ENCODE data around the gene OR2T35.
"Not testable (repeated sequence)": the region's sequence is repeated elsewhere in the genome, so short reads cannot be mapped to it uniquely, and the experiment has no call there.

Gene OR2T35, protein sequence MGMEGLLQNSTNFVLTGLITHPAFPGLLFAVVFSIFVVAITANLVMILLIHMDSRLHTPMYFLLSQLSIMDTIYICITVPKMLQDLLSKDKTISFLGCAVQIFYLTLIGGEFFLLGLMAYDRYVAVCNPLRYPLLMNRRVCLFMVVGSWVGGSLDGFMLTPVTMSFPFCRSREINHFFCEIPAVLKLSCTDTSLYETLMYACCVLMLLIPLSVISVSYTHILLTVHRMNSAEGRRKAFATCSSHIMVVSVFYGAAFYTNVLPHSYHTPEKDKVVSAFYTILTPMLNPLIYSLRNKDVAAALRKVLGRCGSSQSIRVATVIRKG

DNA sequence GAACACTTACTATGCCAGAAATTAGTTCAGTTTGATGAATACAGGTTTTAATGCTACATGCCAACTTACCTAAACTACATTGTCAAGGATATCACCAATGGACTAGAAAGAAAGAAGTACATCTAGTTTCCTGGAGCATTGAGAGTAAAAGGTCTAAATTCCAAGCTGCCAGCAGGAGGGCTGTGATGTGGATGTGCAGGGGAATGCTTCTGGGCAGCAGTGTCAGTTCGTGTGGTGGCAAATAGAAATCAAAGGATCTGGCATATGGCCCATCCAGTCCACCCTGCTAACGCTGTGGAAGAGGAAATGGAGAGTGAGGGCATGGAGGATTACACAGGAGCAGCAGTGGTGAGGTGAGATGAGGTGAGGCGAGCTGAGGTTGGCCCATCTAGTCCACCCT is at the start of gene OR2T35:
TSS of gene OR2T35 (minus strand) at position 101 of the 400 bp plus-strand sequence. CDS start 6,020 bp downstream, outside the sequence.
- not testable (repeated sequence) for H3K9me2 ChIP-seq (ENCODE audit: low read depth, low read length); H3K9ac ChIP-seq (ENCODE audit: low read length); H3K4me2 ChIP-seq (ENCODE audit: low read length); H3K36me3 ChIP-seq (ENCODE audit: insufficient read depth, low read length); H3F3A ChIP-seq (ENCODE audit: insufficient read depth, low read length); H2AFZ ChIP-seq (ENCODE audit: low read length); H3K4me1 ChIP-seq (ENCODE audit: insufficient read depth, low read length, severe bottlenecking); H3K9me3 ChIP-seq (ENCODE audit: low read length); H3K4me3 ChIP-seq (ENCODE audit: low read depth, low read length, poor library complexity, severe bottlenecking); H3K27me3 ChIP-seq (ENCODE audit: insufficient read depth, low read length); H3K27ac ChIP-seq (ENCODE audit: low read depth, low read length, poor library complexity, severe bottlenecking); H3K79me2 ChIP-seq (ENCODE audit: insufficient read depth, low read length); H4K20me1 ChIP-seq (ENCODE audit: insufficient read depth, low read length)

DNA sequence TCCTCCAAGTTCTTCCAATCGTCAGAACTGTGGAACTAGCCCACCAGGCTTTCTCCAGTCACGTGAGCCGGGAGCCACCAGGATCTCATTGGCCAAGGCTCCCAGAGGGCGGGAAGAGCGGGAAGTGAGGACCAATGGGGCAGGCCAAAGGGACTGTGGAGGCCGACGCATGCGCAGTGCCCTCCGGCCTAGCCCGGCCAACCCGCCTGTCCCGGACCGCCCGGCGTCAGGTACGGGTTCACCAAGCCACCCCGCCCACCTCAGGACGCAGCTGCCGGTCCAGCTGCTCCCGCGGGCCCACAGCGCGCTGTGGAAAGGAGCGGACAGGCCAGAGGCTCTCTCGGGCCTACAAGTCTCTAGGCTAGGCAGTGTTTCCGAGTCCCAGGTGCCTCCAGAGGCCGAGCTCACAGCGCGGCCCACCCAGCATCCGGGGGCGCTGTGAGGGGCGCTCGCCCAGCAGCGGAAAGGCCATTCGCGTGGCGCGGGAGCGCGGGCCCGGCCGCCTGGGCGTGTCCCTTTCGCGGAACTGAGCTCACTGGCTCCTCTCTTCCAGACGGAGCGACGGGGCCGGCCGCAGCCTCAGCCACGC is 46.6 kb upstream of the OR2T35 start:
- Histone ChIP-seq H3K9ac (ENCODE audit: low read length) (no peak overlapping the region), H3K9me2 (ENCODE audit: low read depth, low read length) (no peaks in the 10 kb centered on the region), H3K4me2 (ENCODE audit: low read length) (no peak overlapping the region), H3K9me3 (ENCODE audit: low read length) (no peaks in the 10 kb centered on the region), H3K4me3 (ENCODE audit: low read depth, low read length, poor library complexity, severe bottlenecking) (no peak overlapping the region), H3K27ac (ENCODE audit: low read depth, low read length, poor library complexity, severe bottlenecking) (no peak overlapping the region), H3K27me3 (ENCODE audit: insufficient read depth, low read length) (no peaks in the 10 kb centered on the region; the same call in 1 of the 2 replicates), H3F3A (ENCODE audit: insufficient read depth, low read length) (no peaks in the 10 kb centered on the region), H3K36me3 (ENCODE audit: insufficient read depth, low read length) (no peaks in the 10 kb centered on the region), H4K20me1 (ENCODE audit: insufficient read depth, low read length) (no peaks in the 10 kb centered on the region), H3K4me1 (ENCODE audit: insufficient read depth, low read length, severe bottlenecking) (no peaks in the 10 kb centered on the region), H3K79me2 (ENCODE audit: insufficient read depth, low read length) (no peaks in the 10 kb centered on the region), H2AFZ (ENCODE audit: low read length) (no peak overlapping the region)
- TF ChIP-seq, protein P1, sequence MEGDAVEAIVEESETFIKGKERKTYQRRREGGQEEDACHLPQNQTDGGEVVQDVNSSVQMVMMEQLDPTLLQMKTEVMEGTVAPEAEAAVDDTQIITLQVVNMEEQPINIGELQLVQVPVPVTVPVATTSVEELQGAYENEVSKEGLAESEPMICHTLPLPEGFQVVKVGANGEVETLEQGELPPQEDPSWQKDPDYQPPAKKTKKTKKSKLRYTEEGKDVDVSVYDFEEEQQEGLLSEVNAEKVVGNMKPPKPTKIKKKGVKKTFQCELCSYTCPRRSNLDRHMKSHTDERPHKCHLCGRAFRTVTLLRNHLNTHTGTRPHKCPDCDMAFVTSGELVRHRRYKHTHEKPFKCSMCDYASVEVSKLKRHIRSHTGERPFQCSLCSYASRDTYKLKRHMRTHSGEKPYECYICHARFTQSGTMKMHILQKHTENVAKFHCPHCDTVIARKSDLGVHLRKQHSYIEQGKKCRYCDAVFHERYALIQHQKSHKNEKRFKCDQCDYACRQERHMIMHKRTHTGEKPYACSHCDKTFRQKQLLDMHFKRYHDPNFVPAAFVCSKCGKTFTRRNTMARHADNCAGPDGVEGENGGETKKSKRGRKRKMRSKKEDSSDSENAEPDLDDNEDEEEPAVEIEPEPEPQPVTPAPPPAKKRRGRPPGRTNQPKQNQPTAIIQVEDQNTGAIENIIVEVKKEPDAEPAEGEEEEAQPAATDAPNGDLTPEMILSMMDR (IDR thresholded peaks at IDR 0.05; ENCODE audit: low read length), result no peak
- no peak for TF ChIP-seq EZH2 (IDR thresholded peaks at IDR 0.05; ENCODE audit: borderline replicate concordance, low read length)

DNA sequence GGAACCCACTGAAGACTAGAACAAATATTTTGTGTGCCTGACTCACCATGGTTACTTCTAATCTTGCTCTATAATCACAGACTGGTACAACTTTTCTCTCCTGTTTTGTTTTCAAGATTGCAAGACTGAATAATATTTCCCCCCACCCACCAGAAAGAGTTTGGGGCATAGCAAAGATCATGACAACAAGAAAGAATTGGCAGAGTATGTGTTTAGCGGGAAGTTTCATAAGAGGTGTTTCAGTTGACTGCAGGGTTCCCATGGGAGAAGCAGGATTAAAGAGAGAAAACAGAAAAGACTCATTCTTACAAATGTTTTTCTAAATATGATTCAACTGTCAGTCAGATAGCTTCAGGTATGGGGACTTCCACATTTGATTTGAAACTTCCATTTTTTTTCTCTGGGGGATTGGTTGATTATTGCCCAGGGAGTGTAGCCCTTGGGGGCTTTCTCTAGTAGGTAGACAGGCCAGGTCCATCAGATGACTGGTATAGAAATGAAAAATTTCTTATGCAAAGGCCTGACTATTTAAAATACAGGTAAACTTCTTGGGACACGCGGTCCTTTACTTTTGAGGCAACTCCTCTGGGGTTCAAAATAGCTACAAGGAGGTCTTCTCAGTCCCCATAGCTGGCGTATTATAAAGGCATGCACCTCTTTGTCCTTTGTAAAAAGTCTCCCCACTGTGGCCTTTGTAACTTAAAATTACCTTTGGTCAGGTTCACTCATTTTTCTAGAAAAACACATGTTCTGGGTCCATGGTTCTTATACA is 43.6 kb upstream of the OR2T35 start:
- H3F3A ChIP-seq (ENCODE audit: insufficient read depth, low read length), result no peaks in the 10 kb centered on the region
- H2AFZ ChIP-seq (ENCODE audit: low read length), result no peak overlapping the region
- no peak overlapping the region for H3K4me2 ChIP-seq (ENCODE audit: low read length)
- no peaks in the 10 kb centered on the region for H3K9me3 ChIP-seq (ENCODE audit: low read length)
- no peak overlapping the region for H3K9ac ChIP-seq (ENCODE audit: low read length)
- H4K20me1 ChIP-seq (ENCODE audit: insufficient read depth, low read length), result no peaks in the 10 kb centered on the region
- no peak for TF ChIP-seq EZH2 (IDR thresholded peaks at IDR 0.05; ENCODE audit: borderline replicate concordance, low read length)
- TF ChIP-seq, protein P1 (IDR thresholded peaks at IDR 0.05; ENCODE audit: low read length), result no peak
- H3K4me3 ChIP-seq (ENCODE audit: low read depth, low read length, poor library complexity, severe bottlenecking), result no peak overlapping the region
- no peaks in the 10 kb centered on the region for H3K9me2 ChIP-seq (ENCODE audit: low read depth, low read length)
- H3K36me3 ChIP-seq (ENCODE audit: insufficient read depth, low read length), result no peaks in the 10 kb centered on the region
- no peaks in the 10 kb centered on the region for H3K27me3 ChIP-seq (ENCODE audit: insufficient read depth, low read length)
- no peaks in the 10 kb centered on the region for H3K4me1 ChIP-seq (ENCODE audit: insufficient read depth, low read length, severe bottlenecking)
- H3K27ac ChIP-seq (ENCODE audit: low read depth, low read length, poor library complexity, severe bottlenecking), result no peak overlapping the region
- H3K79me2 ChIP-seq (ENCODE audit: insufficient read depth, low read length), result no peaks in the 10 kb centered on the region

Measured in OCI-LY1 (cell line).